Uterus (tissue), 2 donors: ENCODE data around the gene LKAAEAR1.
"Not testable (repeated sequence)": the region's sequence is repeated elsewhere in the genome, so short reads cannot be mapped to it uniquely, and the experiment has no call there.

Experiments used
- POLR2A ChIP-seq, 2 donors: fragments of 450-650 bp; IDR thresholded peaks; one replicate each; pipeline ENCODE4 v1.6.1; 2016; ENCODE audit warnings: antibody characterized with exemption in 2 of 2, mild to moderate bottlenecking in 1 of 2, moderate library complexity in 1 of 2
- TF ChIP-seq, protein P1 (sequence below), 4 experiments: fragments of 200-600 bp in 2 of 4; fragments of 450-650 bp in 2 of 4; sonication (generic) in 2 of 4; IDR thresholded peaks; one replicate each; pipeline ENCODE4 v1.5.1; 2016 to 2019; ENCODE audit warnings: antibody characterized with exemption in 4 of 4, mild to moderate bottlenecking in 2 of 4, moderate library complexity in 1 of 4

DNA sequence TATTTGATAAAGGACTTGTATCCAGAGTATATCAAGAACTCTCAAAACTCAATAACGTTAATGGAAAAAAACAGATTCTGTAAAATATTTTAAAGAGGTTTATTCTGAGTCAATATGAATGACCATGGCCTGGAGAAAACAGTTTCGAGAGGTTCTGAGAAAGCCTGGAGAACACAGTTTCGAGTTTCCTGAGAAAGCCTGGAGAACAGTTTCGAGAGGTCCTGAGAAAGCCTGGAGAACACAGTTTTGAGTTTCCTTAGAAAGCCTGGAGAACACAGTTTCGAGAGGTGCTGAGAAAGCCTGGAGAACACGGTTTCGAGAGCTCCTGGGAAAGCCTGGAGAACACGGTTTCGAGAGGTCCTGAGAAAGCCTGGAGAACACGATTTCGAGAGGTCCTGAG is 38.7 kb upstream of the LKAAEAR1 start:
- TF ChIP-seq, protein P1, sequence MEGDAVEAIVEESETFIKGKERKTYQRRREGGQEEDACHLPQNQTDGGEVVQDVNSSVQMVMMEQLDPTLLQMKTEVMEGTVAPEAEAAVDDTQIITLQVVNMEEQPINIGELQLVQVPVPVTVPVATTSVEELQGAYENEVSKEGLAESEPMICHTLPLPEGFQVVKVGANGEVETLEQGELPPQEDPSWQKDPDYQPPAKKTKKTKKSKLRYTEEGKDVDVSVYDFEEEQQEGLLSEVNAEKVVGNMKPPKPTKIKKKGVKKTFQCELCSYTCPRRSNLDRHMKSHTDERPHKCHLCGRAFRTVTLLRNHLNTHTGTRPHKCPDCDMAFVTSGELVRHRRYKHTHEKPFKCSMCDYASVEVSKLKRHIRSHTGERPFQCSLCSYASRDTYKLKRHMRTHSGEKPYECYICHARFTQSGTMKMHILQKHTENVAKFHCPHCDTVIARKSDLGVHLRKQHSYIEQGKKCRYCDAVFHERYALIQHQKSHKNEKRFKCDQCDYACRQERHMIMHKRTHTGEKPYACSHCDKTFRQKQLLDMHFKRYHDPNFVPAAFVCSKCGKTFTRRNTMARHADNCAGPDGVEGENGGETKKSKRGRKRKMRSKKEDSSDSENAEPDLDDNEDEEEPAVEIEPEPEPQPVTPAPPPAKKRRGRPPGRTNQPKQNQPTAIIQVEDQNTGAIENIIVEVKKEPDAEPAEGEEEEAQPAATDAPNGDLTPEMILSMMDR (IDR thresholded peaks at IDR 0.05), result not testable (repeated sequence)
- TF ChIP-seq POLR2A (IDR thresholded peaks at IDR 0.05), result not testable (repeated sequence)
